ENCODE data around the gene ZNF366.

ZNF366 gene

GRCh38 chr5:72489536-72489935 lies 17.7 kb downstream of the ZNF366 start:
- H3K27ac ChIP-seq = no peak overlapping the region
- TF ChIP-seq CTCF (conservative IDR thresholded peaks at IDR 0.05) = no peak

- H3K27ac ChIP-seq = no peak overlapping the region
- TF ChIP-seq CTCF (conservative IDR thresholded peaks at IDR 0.05) = no peak
These were observed 18.5 kb downstream of the ZNF366 start for GRCh38 chr5:72488756-72489155.

DNA sequence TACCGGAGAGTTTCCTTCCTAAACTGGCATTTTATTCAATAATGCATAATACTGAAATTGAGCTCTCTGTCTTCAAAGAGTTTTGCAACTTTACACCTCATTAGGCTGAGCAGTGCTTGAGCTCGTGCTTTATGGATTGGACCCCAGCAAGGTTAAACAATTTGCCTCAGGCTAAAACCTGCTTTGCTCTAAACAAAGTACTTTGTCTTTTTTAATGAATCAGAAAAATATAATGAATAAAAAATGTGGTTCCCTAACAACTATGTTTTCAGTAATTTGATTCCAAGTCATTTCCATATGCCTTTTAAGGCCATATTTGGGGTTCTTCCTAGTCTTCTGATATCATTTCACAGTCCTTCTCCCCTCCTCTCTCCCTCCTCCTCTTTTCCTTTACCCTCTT lies 20.0 kb downstream of the ZNF366 start:
- no peak for TF ChIP-seq CTCF (conservative IDR thresholded peaks at IDR 0.05)

GRCh38 chr5:72486371-72486770 lies 20.8 kb downstream of the ZNF366 start:
- H3K27ac ChIP-seq = no peak overlapping the region

More for the DNA sequence above, 20.0 kb downstream of the ZNF366 start:
- no peak overlapping the region for H3K27ac ChIP-seq

DNA sequence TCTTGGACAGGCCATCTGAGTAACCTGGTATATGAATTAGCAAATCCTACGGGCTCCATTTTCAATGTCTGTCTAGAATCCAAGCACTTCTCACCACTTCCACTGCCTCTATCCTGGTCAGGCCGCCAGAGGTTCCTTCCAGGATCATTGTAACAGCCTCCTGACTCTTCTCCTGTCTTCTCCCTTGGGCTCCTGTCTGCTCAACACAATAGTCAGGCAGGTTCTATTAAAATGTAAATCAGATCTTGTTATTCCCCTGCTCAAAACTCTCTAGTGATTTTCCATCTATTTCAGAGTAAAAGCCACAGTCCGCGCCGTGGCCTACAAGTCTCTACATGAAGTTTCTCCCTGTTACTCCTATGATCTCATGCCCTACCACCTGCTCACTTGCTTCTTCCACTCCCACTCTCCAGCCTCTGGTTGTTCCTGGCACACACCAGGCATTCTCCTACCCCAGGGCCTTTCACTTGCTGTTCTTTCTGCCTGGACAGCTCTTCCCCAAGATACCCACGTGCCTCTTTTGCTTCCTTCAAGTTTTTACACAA lies 21.7 kb downstream of the ZNF366 start:
- TF ChIP-seq CTCF (conservative IDR thresholded peaks at IDR 0.05) = no peak
- no peak overlapping the region for H3K27ac ChIP-seq

More at GRCh38 chr5:72486371-72486770, 20.8 kb downstream of the ZNF366 start:
- no peak for TF ChIP-seq CTCF (conservative IDR thresholded peaks at IDR 0.05)

DNA sequence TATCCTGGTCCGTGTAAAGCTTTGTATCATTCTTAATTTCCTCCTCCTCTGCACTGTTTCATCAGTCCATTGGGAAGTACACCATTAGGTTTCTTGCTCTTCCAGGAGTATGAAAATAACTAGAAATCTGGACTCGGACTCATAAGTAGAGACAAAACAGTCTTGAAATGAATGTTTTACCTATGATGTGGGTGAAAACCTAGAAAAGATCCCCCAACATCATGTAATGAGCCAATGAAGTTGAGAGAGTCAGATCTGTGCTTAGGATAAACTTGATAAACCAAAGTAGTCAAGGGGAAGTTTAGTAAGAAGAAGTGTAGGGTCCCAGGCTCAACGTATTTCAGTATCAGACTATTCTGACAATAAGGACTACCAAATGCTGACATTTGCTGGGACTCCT lies 25.2 kb downstream of the ZNF366 start:
- no peak overlapping the region for H3K27ac ChIP-seq
- no peak for TF ChIP-seq CTCF (conservative IDR thresholded peaks at IDR 0.05)

GRCh38 chr5:72480841-72481240 lies 26.4 kb downstream of the ZNF366 start:
- no peak overlapping the region for H3K27ac ChIP-seq
- TF ChIP-seq CTCF (conservative IDR thresholded peaks at IDR 0.05) = no peak
